Measurements from ENCODE around the gene CXCL13.

The CXCL13 gene

DNA sequence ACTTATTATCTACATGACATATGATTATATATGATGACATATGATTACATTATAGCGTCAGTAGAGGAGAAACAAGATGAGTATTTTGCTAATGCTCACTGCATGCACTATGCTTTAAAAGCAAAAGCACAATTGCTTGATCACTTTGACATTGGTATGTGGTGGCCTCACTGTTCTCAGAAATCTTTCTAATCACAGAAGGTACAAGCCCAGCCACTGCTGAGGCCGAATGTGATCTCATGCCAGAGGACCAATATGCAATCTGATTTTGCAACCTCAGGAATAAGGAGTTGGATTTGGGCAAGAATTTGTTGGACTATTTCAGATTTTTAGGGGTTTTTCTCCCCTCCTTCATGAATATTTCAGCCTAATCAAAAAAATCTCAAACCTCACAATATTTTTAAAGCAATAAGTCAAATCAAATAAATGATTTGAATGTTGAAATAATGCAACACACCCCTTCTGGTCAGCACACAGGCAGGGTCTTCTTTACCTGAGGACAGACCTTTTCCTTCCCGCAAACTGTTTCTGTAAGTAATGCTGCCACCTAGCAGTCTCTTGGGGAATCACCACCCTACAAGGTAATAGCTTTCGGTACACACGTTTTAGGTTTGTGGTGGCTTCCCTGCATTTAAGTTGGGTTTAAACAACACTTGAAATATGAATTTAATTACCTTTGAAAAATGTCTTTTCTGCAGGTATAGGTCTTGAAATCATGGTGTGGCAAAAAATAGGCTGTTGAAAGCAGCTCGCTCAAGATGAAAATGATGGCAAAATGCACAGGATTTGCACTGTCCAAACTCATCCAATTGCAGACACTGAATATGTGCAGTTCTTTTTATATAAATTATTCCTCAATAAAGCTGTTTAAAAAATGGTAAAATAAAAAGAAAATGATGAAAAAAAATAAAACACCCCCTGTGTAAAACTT is 4.8 kb upstream of the CXCL13 start:
- H3K4ac ChIP-seq (ENCODE audit: low read depth in 1 of 2, low read length in 2 of 2): no peak overlapping the region
- H3K27me3 ChIP-seq (ENCODE audit: control insufficient read depth in 1 of 2, insufficient read depth in 1 of 2, low read length in 2 of 2): peaks cover 35 to 40% of the 10 kb centered on the region in 2 experiments
- H2AK5ac ChIP-seq (ENCODE audit: low read length, severe bottlenecking): no peak overlapping the region
- H3K9me3 ChIP-seq (ENCODE audit: control insufficient read depth, low read length): no peaks in the 10 kb centered on the region
- H4K8ac ChIP-seq (ENCODE audit: low read length): no peak overlapping the region
- no peak overlapping the region for H2BK5ac ChIP-seq (ENCODE audit: low read depth, low read length, poor library complexity, severe bottlenecking)
- H2BK120ac ChIP-seq (ENCODE audit: low read depth, low read length): no peak overlapping the region
- no peak overlapping the region for H2BK12ac ChIP-seq (ENCODE audit: low read length in 2 of 2)
- no peaks in the 10 kb centered on the region for H3K36me3 ChIP-seq (ENCODE audit: control insufficient read depth in 1 of 2, insufficient read depth in 2 of 2, low read depth in 1 of 2, low read length in 2 of 2)
- no peak overlapping the region for H3K23ac ChIP-seq (ENCODE audit: low read length in 2 of 2)
- H3K4me1 ChIP-seq (ENCODE audit: control insufficient read depth, insufficient read depth, low read depth, low read length): peaks cover 1% of the 10 kb centered on the region
- no peak overlapping the region for H3K9ac ChIP-seq (ENCODE audit: low read length)
- no peak overlapping the region for H4K91ac ChIP-seq (ENCODE audit: low read length)
- peak; percentile 32 for DNase-seq
- no peak overlapping the region for H3K4me2 ChIP-seq (ENCODE audit: low read length, poor library complexity, severe bottlenecking)
- no peak overlapping the region for H3K18ac ChIP-seq (ENCODE audit: low read depth in 1 of 2, low read length in 2 of 2)
- no peak overlapping the region for H2BK15ac ChIP-seq (ENCODE audit: low read depth, poor library complexity, severe bottlenecking)
- H2AFZ ChIP-seq (ENCODE audit: low read depth, low read length): no peak overlapping the region
- WGBS: 40% methylated on average over 4 of the region's 6 CpGs
- H3K14ac ChIP-seq (ENCODE audit: low read length in 2 of 2): no peak overlapping the region
- H3K4me3 ChIP-seq (ENCODE audit: insufficient read depth in 1 of 2, low read depth in 1 of 2, low read length in 2 of 2): no peak overlapping the region
- H3K27ac ChIP-seq (ENCODE audit: low read length, poor library complexity, severe bottlenecking): no peak overlapping the region
- H3K79me1 ChIP-seq (replicated peaks; ENCODE audit: low read length, poor library complexity, severe bottlenecking): no peaks in the 10 kb centered on the region

DNA sequence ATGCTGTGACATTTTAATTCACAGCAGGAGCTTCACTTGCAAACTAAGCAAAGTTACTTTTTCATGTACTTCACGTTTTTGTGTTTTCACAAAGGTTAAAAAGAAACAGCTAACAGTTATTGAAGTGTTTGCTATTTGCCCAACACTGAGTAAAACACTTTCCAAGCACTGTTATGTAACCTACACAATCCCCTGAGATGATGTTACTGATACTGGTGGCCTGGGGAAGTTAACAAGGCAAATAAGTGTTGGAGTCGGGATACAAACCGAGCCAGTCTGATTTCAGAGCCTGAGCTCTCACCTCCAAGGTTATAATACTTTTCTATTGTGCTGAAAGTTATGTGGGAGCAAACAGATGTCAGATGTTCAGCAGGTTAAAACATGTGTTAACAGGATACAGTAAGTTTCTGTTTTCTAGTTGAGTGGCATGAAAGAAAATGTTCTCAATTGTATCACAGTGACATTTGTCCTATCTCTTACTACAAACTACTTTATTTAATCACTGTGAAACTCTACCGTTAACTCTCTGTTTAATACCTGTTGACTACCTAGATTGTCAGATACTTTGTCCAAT is 3.9 kb upstream of the CXCL13 start:
- Histone ChIP-seq H3K36me3 (ENCODE audit: control insufficient read depth in 1 of 2, insufficient read depth in 2 of 2, low read depth in 1 of 2, low read length in 2 of 2) (no peaks in the 10 kb centered on the region), H2BK5ac (ENCODE audit: low read depth, low read length, poor library complexity, severe bottlenecking) (no peak overlapping the region), H2AFZ (ENCODE audit: low read depth, low read length) (no peak overlapping the region), H4K8ac (ENCODE audit: low read length) (no peak overlapping the region), H3K9ac (ENCODE audit: low read length) (no peak overlapping the region), H3K18ac (ENCODE audit: low read depth in 1 of 2, low read length in 2 of 2) (no peak overlapping the region), H3K27me3 (ENCODE audit: control insufficient read depth in 1 of 2, insufficient read depth in 1 of 2, low read length in 2 of 2) (peaks cover 36 to 39% of the 10 kb centered on the region in 2 experiments), H3K4me1 (ENCODE audit: control insufficient read depth, insufficient read depth, low read depth, low read length) (peaks cover 1% of the 10 kb centered on the region), H2BK120ac (ENCODE audit: low read depth, low read length) (no peak overlapping the region), H3K27ac (ENCODE audit: low read length, poor library complexity, severe bottlenecking) (no peak overlapping the region), H3K4me3 (ENCODE audit: insufficient read depth in 1 of 2, low read depth in 1 of 2, low read length in 2 of 2) (no peak overlapping the region), H2BK12ac (ENCODE audit: low read length in 2 of 2) (no peak overlapping the region), H4K91ac (ENCODE audit: low read length) (no peak overlapping the region), H3K79me1 (replicated peaks; ENCODE audit: low read length, poor library complexity, severe bottlenecking) (no peaks in the 10 kb centered on the region), H3K23ac (ENCODE audit: low read length in 2 of 2) (no peak overlapping the region), H3K4me2 (ENCODE audit: low read length, poor library complexity, severe bottlenecking) (no peak overlapping the region), H3K4ac (ENCODE audit: low read depth in 1 of 2, low read length in 2 of 2) (no peak overlapping the region), H3K14ac (ENCODE audit: low read length in 2 of 2) (no peak overlapping the region), H3K9me3 (ENCODE audit: control insufficient read depth, low read length) (no peaks in the 10 kb centered on the region), H2BK15ac (ENCODE audit: low read depth, poor library complexity, severe bottlenecking) (no peak overlapping the region), H2AK5ac (ENCODE audit: low read length, severe bottlenecking) (no peak overlapping the region)
- no peak for DNase-seq
- 67% methylated on average over 4 of the region's 4 CpGs for WGBS

DNA sequence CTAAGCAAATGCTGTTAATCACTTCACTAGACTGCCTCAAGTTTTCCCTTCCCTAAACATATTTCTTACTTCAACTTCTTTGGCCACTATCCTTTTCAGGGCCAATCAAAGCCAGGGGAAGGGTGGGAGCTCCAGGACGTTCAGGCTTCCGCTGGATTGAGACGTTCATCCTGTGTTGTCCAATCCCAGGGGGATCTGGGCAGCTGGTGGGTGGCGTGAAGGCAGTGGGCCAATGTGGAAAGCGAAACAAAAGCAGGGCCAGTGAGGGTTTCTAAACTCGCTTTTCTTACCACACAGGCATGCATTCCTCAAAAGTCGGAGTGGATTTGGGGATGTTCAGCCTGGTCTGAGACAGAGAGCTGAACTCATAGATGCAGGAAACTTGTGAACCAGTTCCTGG is 7.6 kb downstream of the CXCL13 start:
- Histone ChIP-seq H2AFZ (ENCODE audit: low read depth, low read length) (no peak overlapping the region), H4K8ac (ENCODE audit: low read length) (no peak overlapping the region), H3K9me3 (ENCODE audit: control insufficient read depth, low read length) (no peaks in the 10 kb centered on the region), H2BK5ac (ENCODE audit: low read depth, low read length, poor library complexity, severe bottlenecking) (no peak overlapping the region), H3K4me3 (ENCODE audit: insufficient read depth in 1 of 2, low read depth in 1 of 2, low read length in 2 of 2) (peak overlapping the region in 1 of 2 experiments; percentile 45), H3K18ac (ENCODE audit: low read depth in 1 of 2, low read length in 2 of 2) (no peak overlapping the region), H3K36me3 (ENCODE audit: control insufficient read depth in 1 of 2, insufficient read depth in 2 of 2, low read depth in 1 of 2, low read length in 2 of 2) (no peaks in the 10 kb centered on the region), H2BK15ac (ENCODE audit: low read depth, poor library complexity, severe bottlenecking) (no peak overlapping the region), H3K23ac (ENCODE audit: low read length in 2 of 2) (no peak overlapping the region), H3K4ac (ENCODE audit: low read depth in 1 of 2, low read length in 2 of 2) (no peak overlapping the region), H2BK12ac (ENCODE audit: low read length in 2 of 2) (no peak overlapping the region), H3K27me3 (ENCODE audit: control insufficient read depth in 1 of 2, insufficient read depth in 1 of 2, low read length in 2 of 2) (peaks cover 0 to 25% of the 10 kb centered on the region in 2 experiments), H3K4me2 (ENCODE audit: low read length, poor library complexity, severe bottlenecking) (no peak overlapping the region), H3K14ac (ENCODE audit: low read length in 2 of 2) (no peak overlapping the region), H2BK120ac (ENCODE audit: low read depth, low read length) (no peak overlapping the region), H3K27ac (ENCODE audit: low read length, poor library complexity, severe bottlenecking) (no peak overlapping the region), H3K9ac (ENCODE audit: low read length) (no peak overlapping the region), H3K4me1 (ENCODE audit: control insufficient read depth, insufficient read depth, low read depth, low read length) (no peaks in the 10 kb centered on the region), H3K79me1 (replicated peaks; ENCODE audit: low read length, poor library complexity, severe bottlenecking) (no peaks in the 10 kb centered on the region), H2AK5ac (ENCODE audit: low read length, severe bottlenecking) (no peak overlapping the region), H4K91ac (ENCODE audit: low read length) (no peak overlapping the region)
- WGBS: 94% methylated on average over 7 of the region's 7 CpGs
- DNase-seq: no peak

DNA sequence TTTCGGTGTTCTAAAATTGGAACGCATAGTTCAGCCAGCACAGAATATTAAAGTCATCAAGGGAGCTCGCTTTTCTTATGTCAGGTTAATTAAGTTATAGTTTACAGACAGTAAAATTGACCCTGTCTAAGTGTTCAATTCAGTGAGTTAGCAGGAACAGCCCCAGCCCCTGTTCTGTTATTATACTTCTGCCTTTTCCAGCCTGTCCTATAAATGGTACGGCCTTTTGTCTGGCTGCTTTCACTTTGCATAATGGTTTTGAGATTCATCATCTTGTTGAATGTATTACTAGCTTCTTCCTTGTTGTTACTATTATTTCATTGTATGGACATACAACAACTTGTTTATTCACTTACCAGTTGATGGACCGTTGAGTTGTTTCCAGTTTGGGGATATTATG is 9.5 kb downstream of the CXCL13 start:
- H3K36me3 ChIP-seq (ENCODE audit: control insufficient read depth in 1 of 2, insufficient read depth in 2 of 2, low read depth in 1 of 2, low read length in 2 of 2): no peaks in the 10 kb centered on the region
- H4K91ac ChIP-seq (ENCODE audit: low read length): no peak overlapping the region
- H3K9me3 ChIP-seq (ENCODE audit: control insufficient read depth, low read length): no peaks in the 10 kb centered on the region
- H2BK12ac ChIP-seq (ENCODE audit: low read length in 2 of 2): no peak overlapping the region
- H3K79me1 ChIP-seq (replicated peaks; ENCODE audit: low read length, poor library complexity, severe bottlenecking): no peaks in the 10 kb centered on the region
- H3K4me3 ChIP-seq (ENCODE audit: insufficient read depth in 1 of 2, low read depth in 1 of 2, low read length in 2 of 2): no peak overlapping the region
- H2AFZ ChIP-seq (ENCODE audit: low read depth, low read length): no peak overlapping the region
- no peak overlapping the region for H3K14ac ChIP-seq (ENCODE audit: low read length in 2 of 2)
- no peak overlapping the region for H3K4me2 ChIP-seq (ENCODE audit: low read length, poor library complexity, severe bottlenecking)
- H3K23ac ChIP-seq (ENCODE audit: low read length in 2 of 2): no peak overlapping the region
- H3K27ac ChIP-seq (ENCODE audit: low read length, poor library complexity, severe bottlenecking): no peak overlapping the region
- H2AK5ac ChIP-seq (ENCODE audit: low read length, severe bottlenecking): no peak overlapping the region
- H3K4me1 ChIP-seq (ENCODE audit: control insufficient read depth, insufficient read depth, low read depth, low read length): peaks cover 2% of the 10 kb centered on the region
- 63% methylated on average over 2 of the region's 5 CpGs for WGBS
- no peak overlapping the region for H2BK120ac ChIP-seq (ENCODE audit: low read depth, low read length)
- no peak overlapping the region for H4K8ac ChIP-seq (ENCODE audit: low read length)
- H2BK15ac ChIP-seq (ENCODE audit: low read depth, poor library complexity, severe bottlenecking): no peak overlapping the region
- no peak overlapping the region for H2BK5ac ChIP-seq (ENCODE audit: low read depth, low read length, poor library complexity, severe bottlenecking)
- no peak for DNase-seq
- no peak overlapping the region for H3K4ac ChIP-seq (ENCODE audit: low read depth in 1 of 2, low read length in 2 of 2)
- H3K9ac ChIP-seq (ENCODE audit: low read length): no peak overlapping the region
- no peak overlapping the region for H3K18ac ChIP-seq (ENCODE audit: low read depth in 1 of 2, low read length in 2 of 2)
- peaks cover 0 to 11% of the 10 kb centered on the region in 2 experiments for H3K27me3 ChIP-seq (ENCODE audit: control insufficient read depth in 1 of 2, insufficient read depth in 1 of 2, low read length in 2 of 2)
